ENCODE results near the gene CUX1. TPM values are rescaled to one million over a fixed set of nuclear protein-coding genes. Genes with fewer than 3 reads are reported as not detected.

CUX1 gene
- total and polyA plus RNA-seq, 2 donors (not counting 1 experiment from before 2014, with no cell fraction given): 10.8 to 86.5 TPM

GRCh38 chr7:101969997-101970585 lies 152.7 kb downstream of the CUX1 start:
- Histone ChIP-seq H3K9me3 (ENCODE audit: control extremely low read depth in 1 of 3, control insufficient read depth in 2 of 3, insufficient read depth in 1 of 3, low read length in 2 of 3) (peaks cover 0 to 5% (median 0%) of the 10 kb centered on the region in 3 donors), H3K27ac (ENCODE audit: low read length in 2 of 2) (no peak overlapping the region), H4K20me1 (ENCODE audit: control insufficient read depth, insufficient read depth, low read length, poor library complexity, severe bottlenecking) (peaks cover 5% of the 10 kb centered on the region), H3K79me2 (ENCODE audit: control insufficient read depth, insufficient read depth, low read length) (peaks cover 32% of the 10 kb centered on the region), H2AFZ (ENCODE audit: insufficient read depth, low read depth, low read length, poor library complexity, severe bottlenecking) (no peak overlapping the region), H3K4me3 (ENCODE audit: control extremely low read depth in 1 of 5, extremely low read depth in 1 of 5, insufficient read depth in 1 of 5, low read depth in 2 of 5, low read length in 4 of 5) (no peak overlapping the region), H3K4me2 (replicated peaks; ENCODE audit: low read depth, low read length, poor library complexity, severe bottlenecking) (no peak overlapping the region), H3K9ac (ENCODE audit: low read length) (no peak overlapping the region), H3K27me3 (replicated peaks in 1 of 4; ENCODE audit: control extremely low read depth in 1 of 4, control insufficient read depth in 3 of 4, insufficient read depth in 4 of 4, low read length in 3 of 4) (no peaks in the 10 kb centered on the region), H3K36me3 (replicated peaks in 1 of 2; ENCODE audit: control extremely low read depth in 1 of 2, control insufficient read depth in 1 of 2, extremely low read depth in 1 of 2, insufficient read depth in 2 of 2, low read length in 1 of 2) (no peaks in the 10 kb centered on the region), H3K4me1 (ENCODE audit: control insufficient read depth in 2 of 2, insufficient read depth in 2 of 2, low read length in 2 of 2) (no peaks in the 10 kb centered on the region)
- peaks cover 3% of the 10 kb centered on the region for H3K9me3 Mint-ChIP-seq (ENCODE audit: insufficient read depth)
- H3K4me1 Mint-ChIP-seq: peaks cover 11% of the 10 kb centered on the region
- intact Hi-C loops (cut with micrococcal nuclease): no loop called here
- no peak overlapping the region for H3K4me3 Mint-ChIP-seq
- ChIA-PET POLR2A (no interaction called here), CTCF (no interaction called here)
- WGBS (ENCODE audit: insufficient coverage): 77% methylated on average over 8 of the region's 10 CpGs
- no peaks in the 10 kb centered on the region for H3K27me3 Mint-ChIP-seq
- ATAC-seq (ENCODE audit: low read depth): no peak
- DNase-seq: no peak
- H3K27ac Mint-ChIP-seq: no peak overlapping the region
- TF ChIP-seq CTCF (IDR thresholded peaks at IDR 0.05): no peak
- no peak for TF ChIP-seq EZH2 (IDR thresholded peaks at IDR 0.05; ENCODE audit: borderline replicate concordance, insufficient read depth, low read depth, low read length, poor library complexity, severe bottlenecking)

- H3K79me2 ChIP-seq (ENCODE audit: control insufficient read depth, insufficient read depth, low read length): peaks cover 27% of the 10 kb centered on the region
- no peak for ATAC-seq (ENCODE audit: low read depth)
- 100% methylated on average over 2 of the region's 5 CpGs for WGBS (ENCODE audit: insufficient coverage)
Observed at GRCh38 chr7:101970801-101971200, 153.4 kb downstream of the CUX1 start.

More at GRCh38 chr7:101970801-101971200, 153.4 kb downstream of the CUX1 start:
- Histone ChIP-seq H3K27ac (ENCODE audit: low read length in 2 of 2) (no peak overlapping the region), H3K9ac (ENCODE audit: low read length) (no peak overlapping the region), H3K4me3 (ENCODE audit: control extremely low read depth in 1 of 5, extremely low read depth in 1 of 5, insufficient read depth in 1 of 5, low read depth in 2 of 5, low read length in 4 of 5) (no peak overlapping the region), H3K27me3 (replicated peaks in 1 of 4; ENCODE audit: control extremely low read depth in 1 of 4, control insufficient read depth in 3 of 4, insufficient read depth in 4 of 4, low read length in 3 of 4) (no peaks in the 10 kb centered on the region), H2AFZ (ENCODE audit: insufficient read depth, low read depth, low read length, poor library complexity, severe bottlenecking) (no peak overlapping the region), H4K20me1 (ENCODE audit: control insufficient read depth, insufficient read depth, low read length, poor library complexity, severe bottlenecking) (peaks cover 5% of the 10 kb centered on the region), H3K4me2 (replicated peaks; ENCODE audit: low read depth, low read length, poor library complexity, severe bottlenecking) (no peak overlapping the region), H3K4me1 (ENCODE audit: control insufficient read depth in 2 of 2, insufficient read depth in 2 of 2, low read length in 2 of 2) (no peaks in the 10 kb centered on the region), H3K36me3 (replicated peaks in 1 of 2; ENCODE audit: control extremely low read depth in 1 of 2, control insufficient read depth in 1 of 2, extremely low read depth in 1 of 2, insufficient read depth in 2 of 2, low read length in 1 of 2) (no peaks in the 10 kb centered on the region), H3K9me3 (ENCODE audit: control extremely low read depth in 1 of 3, control insufficient read depth in 2 of 3, insufficient read depth in 1 of 3, low read length in 2 of 3) (peaks cover 0 to 5% (median 0%) of the 10 kb centered on the region in 3 donors)
- no peak overlapping the region for H3K27ac Mint-ChIP-seq
- no peak for TF ChIP-seq CTCF (IDR thresholded peaks at IDR 0.05)
- no peak for TF ChIP-seq EZH2 (IDR thresholded peaks at IDR 0.05; ENCODE audit: borderline replicate concordance, insufficient read depth, low read depth, low read length, poor library complexity, severe bottlenecking)
- no peak overlapping the region for H3K4me3 Mint-ChIP-seq
- CTCF ChIA-PET: no interaction called here
- H3K27me3 Mint-ChIP-seq: no peaks in the 10 kb centered on the region
- POLR2A ChIA-PET: no interaction called here
- DNase-seq: no peak
- peaks cover 11% of the 10 kb centered on the region for H3K4me1 Mint-ChIP-seq
- peaks cover 3% of the 10 kb centered on the region for H3K9me3 Mint-ChIP-seq (ENCODE audit: insufficient read depth)
- intact Hi-C loops (cut with micrococcal nuclease): no loop called here
